ENCODE measurements around the gene IPO9.
"Not testable (repeated sequence)": the region's sequence is repeated elsewhere in the genome, so short reads cannot be mapped to it uniquely, and the experiment has no call there.

IPO9 gene

GRCh38 chr1:201889090-201889968, 60.4 kb downstream of the IPO9 start:
- DNase-seq = no peak

DNA sequence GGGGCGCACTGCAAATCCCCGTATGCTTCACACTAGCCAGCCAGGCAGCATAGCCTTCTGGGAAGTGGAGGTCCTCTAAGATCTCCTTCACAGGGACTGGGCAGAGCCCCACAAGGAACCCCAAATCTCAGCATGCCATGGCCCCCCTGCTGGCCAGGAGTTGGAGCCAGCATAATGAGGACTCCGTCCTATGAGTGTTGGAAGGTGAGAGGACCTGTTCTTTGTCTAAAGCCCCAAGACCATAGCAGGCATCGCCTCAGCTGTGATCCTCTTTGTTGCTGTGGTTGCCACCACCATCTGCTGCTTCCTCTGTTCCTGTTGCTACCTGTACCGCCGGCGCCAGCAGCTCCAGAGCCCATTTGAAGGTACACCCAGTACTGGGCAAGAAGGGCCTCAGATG, 61.3 kb downstream of the IPO9 start:
- DNase-seq = no peak

- no peak for DNase-seq
These were observed 62.0 kb downstream of the IPO9 start for GRCh38 chr1:201890806-201891450.

GRCh38 chr1:201891451-201892045, 62.6 kb downstream of the IPO9 start:
- DNase-seq = no peak

DNA sequence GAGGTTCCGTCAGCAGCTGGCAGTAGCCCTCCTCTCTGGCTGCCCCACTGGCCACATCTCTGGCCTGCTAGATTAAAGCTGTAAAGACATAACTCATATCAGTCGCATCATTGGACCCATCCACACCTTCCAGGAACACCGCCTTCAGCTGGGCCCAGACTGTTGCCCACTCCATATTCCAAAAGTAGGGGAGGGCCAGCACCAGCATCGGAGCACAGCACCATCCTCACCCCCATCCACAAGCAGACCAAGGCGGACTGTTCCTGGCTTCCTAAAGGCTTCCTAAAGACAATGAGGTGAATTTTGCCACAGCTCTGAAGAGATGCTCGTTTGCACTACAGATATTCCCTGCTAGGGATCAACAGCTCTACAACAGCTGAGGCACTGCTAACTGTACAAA, 63.3 kb downstream of the IPO9 start:
- DNase-seq = no peak

DNA sequence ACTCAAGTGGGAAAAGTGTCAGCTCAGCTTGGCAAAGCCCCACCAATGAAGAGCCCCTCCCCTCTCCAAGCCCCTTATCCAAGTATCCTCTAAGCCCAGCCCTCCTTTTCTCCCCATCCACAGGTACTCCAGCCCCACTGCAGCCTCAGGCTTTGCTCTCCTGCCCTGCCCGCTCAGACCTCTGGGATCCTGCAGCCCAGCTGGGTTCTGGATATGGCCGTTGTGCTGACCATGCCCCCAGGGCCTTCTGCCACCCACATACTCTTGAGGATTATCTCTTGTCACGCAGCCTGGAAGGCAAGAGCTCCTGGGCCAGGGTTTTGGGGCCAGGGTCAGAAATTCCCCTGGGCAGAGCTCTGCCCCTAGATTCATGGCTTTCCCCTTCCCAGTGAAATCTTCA, 64.5 kb downstream of the IPO9 start:
- no peak for DNase-seq

- DNase-seq = no peak
These were observed 65.6 kb downstream of the IPO9 start for GRCh38 chr1:201894343-201895119.

DNA sequence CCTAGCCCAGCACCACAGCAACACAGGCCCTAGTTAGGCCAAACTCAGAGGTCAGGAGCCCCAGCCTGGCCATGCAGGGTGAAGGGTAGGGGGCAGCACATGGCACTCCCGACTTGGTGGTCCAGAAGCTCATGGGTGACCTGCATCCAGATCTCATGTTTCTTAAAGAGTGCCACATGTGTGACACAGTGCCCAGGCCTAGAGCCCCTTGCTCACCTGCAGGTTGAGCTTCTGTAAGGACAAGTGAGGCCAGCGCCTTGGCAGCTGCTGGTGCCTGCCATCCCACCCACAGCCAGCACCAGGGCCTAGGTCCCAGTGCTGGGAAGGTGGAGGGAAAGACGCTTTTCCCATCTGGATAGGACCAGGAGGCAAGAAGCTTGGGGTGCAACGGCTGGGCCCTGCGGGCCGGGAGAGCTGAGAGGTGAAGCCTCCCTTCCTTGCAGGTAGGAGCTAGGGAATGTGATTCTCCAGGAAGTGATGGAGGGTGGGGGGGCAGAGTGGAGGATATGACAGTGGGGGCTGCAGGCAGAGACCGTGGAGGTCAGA, 66.2 kb downstream of the IPO9 start:
- no peak for DNase-seq

GRCh38 chr1:201895913-201896807, 67.2 kb downstream of the IPO9 start:
- DNase-seq = peak; percentile 92

DNA sequence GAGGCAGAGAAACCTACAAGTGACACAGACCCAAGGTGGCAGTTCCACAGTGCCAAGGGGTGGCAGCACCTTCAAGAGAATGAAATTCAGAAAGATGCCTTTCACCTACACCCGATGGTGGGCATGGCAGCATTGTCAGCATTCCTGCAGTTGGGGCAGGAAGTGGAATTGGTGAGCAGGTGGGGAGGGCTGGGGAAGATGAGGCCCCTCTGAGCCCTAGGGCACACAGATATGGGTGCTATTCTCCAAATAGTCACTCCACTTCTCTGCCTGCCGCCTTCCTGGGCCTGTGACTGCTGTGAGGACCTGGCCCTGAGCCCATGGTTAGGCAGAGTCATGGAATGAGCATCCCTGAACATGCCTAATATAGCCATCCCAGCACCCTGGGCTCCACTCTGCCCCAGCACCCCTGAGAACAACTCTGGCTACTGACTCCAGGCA, 68.0 kb downstream of the IPO9 start:
- no peak for DNase-seq

- no peak for DNase-seq
These were observed 69.4 kb downstream of the IPO9 start for GRCh38 chr1:201898240-201898894.

- no peak for DNase-seq
These were observed 70.0 kb downstream of the IPO9 start for GRCh38 chr1:201898992-201899391.

GRCh38 chr1:201899683-201900429, 70.9 kb downstream of the IPO9 start:
- no peak for DNase-seq

GRCh38 chr1:201900476-201900875, 71.5 kb downstream of the IPO9 start:
- no peak for DNase-seq

- not testable (repeated sequence) for DNase-seq
These were observed 72.1 kb downstream of the IPO9 start for GRCh38 chr1:201901036-201901435.

DNA sequence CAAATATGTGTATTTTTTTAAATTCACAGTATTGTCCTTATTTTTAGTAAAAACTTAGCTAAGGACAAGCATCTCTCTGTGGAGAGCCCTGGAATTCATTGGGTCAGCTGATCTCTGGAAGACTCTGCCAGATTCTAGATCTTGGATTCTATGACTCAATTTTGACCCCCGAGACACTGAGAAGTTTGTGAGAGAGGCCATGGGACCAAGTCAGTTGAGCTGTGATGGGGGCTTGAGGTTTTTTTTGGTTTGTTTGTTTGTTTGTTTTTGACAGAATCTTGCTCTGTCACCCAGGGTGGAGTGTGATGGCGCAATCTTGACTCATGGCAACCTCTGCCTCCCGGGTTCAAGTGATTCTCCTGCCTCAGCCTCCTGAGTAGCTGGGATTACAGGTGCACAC, 73.2 kb downstream of the IPO9 start:
- DNase-seq = no peak

DNA sequence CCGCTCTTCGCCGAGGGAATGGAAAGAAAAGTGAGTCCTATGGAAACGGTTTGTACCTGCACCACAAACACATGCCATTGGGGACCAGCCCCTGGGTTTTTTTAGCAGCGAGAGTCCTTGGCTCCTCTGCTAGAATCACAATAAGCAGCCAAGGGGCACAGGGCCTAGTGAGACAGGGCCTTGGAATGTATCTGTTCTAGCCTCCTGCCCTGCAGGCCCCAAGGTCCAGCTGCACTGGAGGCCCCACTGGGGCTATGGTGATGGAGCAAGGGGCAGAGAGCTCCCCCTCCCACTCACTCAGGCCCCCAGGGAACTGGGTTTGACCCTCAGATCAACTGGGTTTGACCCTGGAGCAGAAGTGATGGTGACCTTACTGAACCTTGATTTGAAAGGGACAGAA, 74.2 kb downstream of the IPO9 start:
- DNase-seq = no peak

DNA sequence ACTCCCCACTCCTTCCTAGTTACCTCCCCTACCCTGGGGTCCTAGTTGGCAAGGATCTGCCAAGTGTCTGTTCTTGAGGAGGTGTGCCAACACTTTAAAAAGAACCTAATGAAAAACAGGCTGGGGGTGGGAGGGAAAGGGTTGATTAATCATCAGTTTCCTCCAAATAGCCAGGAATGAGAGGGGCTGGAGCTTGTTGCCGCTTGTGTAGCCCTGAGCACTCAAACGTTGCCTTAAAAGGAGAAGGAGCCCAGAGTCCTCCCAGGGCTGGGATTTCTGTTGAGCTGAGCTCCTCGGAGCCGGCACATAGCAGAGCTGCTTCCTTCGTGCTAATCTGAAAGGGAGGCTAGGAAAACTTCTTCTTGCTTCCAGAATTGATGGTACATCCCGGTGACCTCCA, 75.6 kb downstream of the IPO9 start:
- no peak for DNase-seq

DNA sequence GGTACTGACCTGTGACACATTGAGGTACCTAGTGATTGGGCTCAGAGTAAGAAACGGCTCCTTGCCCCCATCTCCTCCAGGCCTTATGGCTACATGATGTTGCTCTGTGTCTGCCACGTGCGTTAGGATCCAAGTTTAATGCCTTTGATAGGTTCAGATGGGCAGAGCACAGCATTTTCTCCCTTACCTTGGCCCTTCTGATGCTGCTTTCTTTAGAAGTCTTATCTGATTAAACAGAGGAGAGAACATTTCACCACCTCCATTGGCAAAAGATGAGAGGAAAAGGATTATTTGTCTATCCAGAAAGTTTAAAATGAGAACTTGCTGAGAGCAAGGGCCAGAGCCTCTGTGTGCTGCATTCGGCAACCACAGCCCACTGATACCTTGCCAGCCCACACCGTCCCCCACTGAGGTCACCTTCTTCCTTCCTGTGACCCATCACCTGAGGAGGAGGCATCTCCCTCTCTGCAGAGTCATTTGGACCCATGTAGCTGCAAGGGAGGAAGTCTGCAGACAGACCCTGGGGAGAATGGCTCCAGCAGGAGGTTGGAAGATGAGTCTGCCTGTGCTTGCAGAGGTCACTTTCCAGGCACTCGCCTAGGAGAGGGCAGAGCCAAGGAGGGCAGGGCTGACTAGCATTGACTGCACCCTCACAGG, 76.4 kb downstream of the IPO9 start:
- DNase-seq = no peak

DNA sequence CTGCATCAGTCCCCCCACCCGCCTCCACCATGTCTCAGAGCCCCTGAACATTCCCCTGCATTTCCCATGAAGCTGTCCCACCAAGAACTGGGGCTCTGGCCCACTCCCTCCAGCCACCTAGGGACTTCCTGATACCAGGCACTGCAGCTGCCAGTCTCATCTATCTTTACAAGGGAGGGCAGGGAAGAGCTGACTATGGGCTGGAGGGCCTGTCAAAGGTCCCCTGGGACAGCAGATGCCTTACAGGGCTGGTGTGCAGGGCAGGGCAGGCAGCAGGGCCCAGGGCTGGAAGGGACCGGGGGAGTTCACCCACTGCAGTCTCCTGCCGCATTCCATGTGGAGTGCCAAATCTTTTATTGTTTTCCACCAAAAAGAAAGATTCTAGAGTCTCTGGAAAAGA, 77.4 kb downstream of the IPO9 start:
- DNase-seq = no peak
